ENCODE measurements around the gene GRM3.
"Not testable (repeated sequence)": the region's sequence is repeated elsewhere in the genome, so short reads cannot be mapped to it uniquely, and the experiment has no call there.

Gene GRM3

DNA sequence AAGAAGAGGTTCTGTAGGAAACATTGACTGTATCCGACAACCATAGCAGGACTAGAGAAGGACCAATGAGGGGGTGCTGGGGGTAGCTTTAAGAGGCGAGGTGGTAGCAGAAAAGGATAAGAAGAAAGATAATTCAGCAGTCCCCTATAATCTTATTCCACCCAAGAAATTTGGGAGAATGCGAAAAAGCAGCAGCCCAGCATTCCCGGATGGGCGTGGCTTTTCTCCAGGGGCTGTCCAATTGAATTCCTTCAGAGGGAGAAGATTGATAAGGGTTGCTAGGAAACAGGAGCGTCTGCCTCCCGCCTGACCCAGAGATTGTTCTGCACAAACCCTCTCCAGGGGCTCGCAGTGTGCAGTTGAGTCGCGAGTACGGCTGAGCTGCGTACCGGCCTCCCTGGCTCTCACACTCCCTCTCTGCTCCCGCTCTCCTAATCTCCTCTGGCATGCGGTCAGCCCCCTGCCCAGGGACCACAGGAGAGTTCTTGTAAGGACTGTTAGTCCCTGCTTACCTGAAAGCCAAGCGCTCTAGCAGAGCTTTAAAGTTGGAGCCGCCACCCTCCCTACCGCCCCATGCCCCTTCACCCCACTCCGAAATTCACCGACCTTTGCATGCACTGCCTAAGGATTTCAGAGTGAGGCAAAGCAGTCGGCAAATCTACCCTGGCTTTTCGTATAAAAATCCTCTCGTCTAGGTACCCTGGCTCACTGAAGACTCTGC is at the start of gene GRM3:
GRM3 (plus strand) TSS at position 349 of the 721 bp plus-strand sequence. CDS start 121,237 bp downstream, outside the sequence.
- Mint-ChIP-seq H3K4me1 (peaks cover 0 to 2% of the 10 kb centered on the region in 2 donors), H3K27ac (no peak within 1 kb of the TSS), H3K36me3 (no peaks in the 10 kb centered on the region), H3K27me3 (peaks cover 24 to 32% of the 10 kb centered on the region in 2 donors), H3K4me3 (no peak within 1 kb of the TSS), H3K9me3 (no peaks in the 10 kb centered on the region)
- no peak for ATAC-seq (replicated peaks)
- no peak for DNase-seq

DNA sequence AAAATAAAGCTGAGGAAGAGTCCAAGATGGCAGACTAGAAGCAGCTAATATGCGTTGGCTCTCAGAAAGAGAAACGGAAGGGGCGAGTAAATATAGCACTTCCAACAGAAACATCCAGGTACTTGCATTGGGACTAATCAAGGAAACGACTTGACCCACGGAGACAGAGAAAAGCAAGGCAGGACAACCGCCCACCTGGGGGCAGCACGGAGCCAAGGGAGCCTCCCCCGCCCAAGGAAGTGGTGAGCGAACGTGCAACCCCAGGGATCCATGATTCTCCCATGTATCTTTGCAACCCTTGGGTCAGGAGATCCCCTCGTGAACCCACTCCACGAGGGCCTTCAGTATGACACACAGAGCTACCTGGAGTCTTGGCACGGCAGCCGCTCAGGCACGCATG is 45.4 kb upstream of the GRM3 start:
- H3K27ac Mint-ChIP-seq, result no peak overlapping the region

DNA sequence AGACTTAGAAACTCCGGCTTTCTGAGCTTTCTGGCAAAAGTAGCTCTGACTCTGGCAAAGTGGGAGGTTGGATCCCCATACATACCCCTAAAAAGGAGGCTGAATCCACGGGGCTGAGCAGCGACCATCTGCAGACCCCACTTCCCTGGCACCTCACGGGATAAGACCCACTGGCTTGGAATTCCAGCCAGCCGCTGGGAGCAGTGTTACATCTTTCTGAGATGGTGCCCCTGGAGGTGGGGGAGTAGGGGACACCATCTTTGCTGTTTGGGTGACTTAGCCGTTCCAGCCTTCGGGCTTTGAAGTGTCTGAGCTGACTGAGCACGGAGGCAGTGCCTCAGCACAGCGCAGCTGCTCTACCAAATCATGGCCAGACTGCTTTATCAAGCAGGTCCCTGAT is 45.0 kb upstream of the GRM3 start:
- H3K9me3 Mint-ChIP-seq, result peaks cover 2 to 3% of the 10 kb centered on the region in 2 donors
- no peaks in the 10 kb centered on the region for H3K4me1 Mint-ChIP-seq
- no peak for ATAC-seq (replicated peaks)
- no peaks in the 10 kb centered on the region for H3K36me3 Mint-ChIP-seq
- no peak overlapping the region for H3K4me3 Mint-ChIP-seq
- no peak overlapping the region for H3K27ac Mint-ChIP-seq
- no peak for DNase-seq
- no peaks in the 10 kb centered on the region for H3K27me3 Mint-ChIP-seq

More for the DNA sequence above, 45.4 kb upstream of the GRM3 start:
- Mint-ChIP-seq H3K4me3 (no peak overlapping the region), H3K27me3 (no peaks in the 10 kb centered on the region), H3K4me1 (no peaks in the 10 kb centered on the region), H3K9me3 (peaks cover 2 to 3% of the 10 kb centered on the region in 2 donors), H3K36me3 (no peaks in the 10 kb centered on the region)
- DNase-seq (no peak), ATAC-seq (replicated peaks) (no peak)

- Mint-ChIP-seq H3K36me3 (no peaks in the 10 kb centered on the region), H3K9me3 (peaks cover 5 to 7% of the 10 kb centered on the region in 2 donors), H3K27ac (no peak overlapping the region), H3K4me3 (no peak overlapping the region), H3K27me3 (no peaks in the 10 kb centered on the region), H3K4me1 (no peaks in the 10 kb centered on the region)
- no peak for ATAC-seq (replicated peaks)
- DNase-seq, result no peak
These were observed 43.0 kb upstream of the GRM3 start for GRCh38 chr7:86600506-86601290.

DNA sequence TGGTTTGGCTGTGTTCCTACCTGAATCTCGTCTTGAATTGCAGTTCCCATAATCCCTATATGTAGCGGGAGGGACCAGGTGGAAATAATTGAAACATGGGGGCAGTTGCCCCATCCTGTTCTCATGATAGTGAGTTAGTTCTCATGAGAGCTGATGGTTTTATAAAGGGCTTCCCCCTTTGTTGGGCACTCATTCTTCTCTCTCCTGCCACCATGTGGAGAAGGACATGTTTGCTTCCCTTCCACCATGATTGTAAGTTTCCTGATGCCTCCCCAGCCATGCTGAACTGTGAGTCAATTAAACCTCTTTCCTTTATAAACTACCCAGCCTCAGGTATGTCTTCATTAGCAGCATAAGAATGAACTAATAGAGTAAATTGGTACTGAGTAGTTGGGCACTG is 28.0 kb upstream of the GRM3 start:
- H3K9me3 Mint-ChIP-seq, result peaks cover 9 to 26% of the 10 kb centered on the region in 2 donors

DNA sequence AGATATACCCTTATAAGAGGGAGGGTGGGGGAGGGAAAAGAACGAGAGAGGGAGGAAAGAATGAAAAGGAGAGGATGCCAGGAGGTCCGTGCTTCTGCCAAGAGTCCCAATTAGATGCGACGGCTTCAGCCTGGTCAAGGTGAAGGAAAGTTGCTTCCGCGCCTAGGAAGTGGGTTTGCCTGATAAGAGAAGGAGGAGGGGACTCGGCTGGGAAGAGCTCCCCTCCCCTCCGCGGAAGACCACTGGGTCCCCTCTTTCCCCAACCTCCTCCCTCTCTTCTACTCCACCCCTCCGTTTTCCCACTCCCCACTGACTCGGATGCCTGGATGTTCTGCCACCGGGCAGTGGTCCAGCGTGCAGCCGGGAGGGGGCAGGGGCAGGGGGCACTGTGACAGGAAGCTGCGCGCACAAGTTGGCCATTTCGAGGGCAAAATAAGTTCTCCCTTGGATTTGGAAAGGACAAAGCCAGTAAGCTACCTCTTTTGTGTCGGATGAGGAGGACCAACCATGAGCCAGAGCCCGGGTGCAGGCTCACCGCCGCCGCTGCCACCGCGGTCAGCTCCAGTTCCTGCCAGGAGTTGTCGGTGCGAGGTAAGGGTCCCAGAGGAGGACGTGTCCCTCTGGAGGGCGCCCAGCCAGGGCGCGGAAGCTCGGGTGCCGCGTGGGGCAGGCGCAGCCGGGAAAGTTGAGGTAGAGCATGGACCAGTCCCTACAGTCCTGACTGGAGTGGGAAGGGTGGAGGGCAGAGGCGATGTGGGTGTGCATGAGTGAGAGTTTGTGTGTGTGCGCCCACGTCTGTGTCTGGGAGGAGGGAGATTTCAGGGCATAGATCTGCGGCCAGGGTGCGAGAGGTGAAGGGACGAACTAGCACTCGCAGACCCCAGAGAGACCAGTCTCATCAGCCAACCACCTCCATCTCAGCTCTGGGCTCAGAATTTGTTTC is 844 bp downstream of the GRM3 start:
- DNase-seq, result no peak
- H3K4me3 Mint-ChIP-seq, result no peak overlapping the region
- H3K4me1 Mint-ChIP-seq, result peaks cover 0 to 2% of the 10 kb centered on the region in 2 donors
- no peaks in the 10 kb centered on the region for H3K9me3 Mint-ChIP-seq
- no peaks in the 10 kb centered on the region for H3K36me3 Mint-ChIP-seq
- no peak overlapping the region for H3K27ac Mint-ChIP-seq
- no peak for ATAC-seq (replicated peaks)
- H3K27me3 Mint-ChIP-seq, result peaks cover 24 to 32% of the 10 kb centered on the region in 2 donors

More for the DNA sequence above, 28.0 kb upstream of the GRM3 start:
- H3K36me3 Mint-ChIP-seq; H3K4me1 Mint-ChIP-seq; H3K27me3 Mint-ChIP-seq; DNase-seq; ATAC-seq (replicated peaks); H3K4me3 Mint-ChIP-seq; H3K27ac Mint-ChIP-seq: not testable (repeated sequence)

DNA sequence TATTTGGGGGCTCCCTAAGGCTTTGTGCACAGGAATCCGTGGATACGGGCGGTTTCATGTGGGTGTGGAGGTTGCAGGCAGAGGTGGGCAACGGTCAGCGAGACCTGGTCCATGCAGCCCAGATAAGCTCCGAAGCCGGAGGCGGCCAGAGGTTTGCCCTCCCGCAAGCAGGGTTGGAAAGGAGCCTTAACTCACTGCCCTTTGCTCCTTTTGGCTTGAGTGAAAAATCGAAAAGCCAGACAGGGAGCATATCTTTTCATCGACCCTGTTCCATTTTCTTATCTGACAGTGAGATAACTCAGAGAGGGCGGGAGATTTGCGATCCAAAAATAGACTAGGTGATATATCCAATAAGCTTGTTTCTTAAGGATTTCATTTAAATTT is 1.5 kb downstream of the GRM3 start:
- H3K4me3 Mint-ChIP-seq, result no peak overlapping the region
- H3K36me3 Mint-ChIP-seq, result no peaks in the 10 kb centered on the region
- ATAC-seq (replicated peaks), result no peak
- H3K4me1 Mint-ChIP-seq, result peaks cover 0 to 2% of the 10 kb centered on the region in 2 donors
- no peaks in the 10 kb centered on the region for H3K9me3 Mint-ChIP-seq
- peaks cover 24 to 32% of the 10 kb centered on the region in 2 donors for H3K27me3 Mint-ChIP-seq
- no peak overlapping the region for H3K27ac Mint-ChIP-seq
- DNase-seq, result no peak

GRCh38 chr7:86645676-86646276 is 2.1 kb downstream of the GRM3 start:
- no peak for ATAC-seq (replicated peaks)
- Mint-ChIP-seq H3K4me3 (no peak overlapping the region), H3K27me3 (peaks cover 24 to 32% of the 10 kb centered on the region in 2 donors), H3K36me3 (no peaks in the 10 kb centered on the region), H3K27ac (no peak overlapping the region), H3K4me1 (peaks cover 0 to 2% of the 10 kb centered on the region in 2 donors), H3K9me3 (no peaks in the 10 kb centered on the region)
- no peak for DNase-seq

DNA sequence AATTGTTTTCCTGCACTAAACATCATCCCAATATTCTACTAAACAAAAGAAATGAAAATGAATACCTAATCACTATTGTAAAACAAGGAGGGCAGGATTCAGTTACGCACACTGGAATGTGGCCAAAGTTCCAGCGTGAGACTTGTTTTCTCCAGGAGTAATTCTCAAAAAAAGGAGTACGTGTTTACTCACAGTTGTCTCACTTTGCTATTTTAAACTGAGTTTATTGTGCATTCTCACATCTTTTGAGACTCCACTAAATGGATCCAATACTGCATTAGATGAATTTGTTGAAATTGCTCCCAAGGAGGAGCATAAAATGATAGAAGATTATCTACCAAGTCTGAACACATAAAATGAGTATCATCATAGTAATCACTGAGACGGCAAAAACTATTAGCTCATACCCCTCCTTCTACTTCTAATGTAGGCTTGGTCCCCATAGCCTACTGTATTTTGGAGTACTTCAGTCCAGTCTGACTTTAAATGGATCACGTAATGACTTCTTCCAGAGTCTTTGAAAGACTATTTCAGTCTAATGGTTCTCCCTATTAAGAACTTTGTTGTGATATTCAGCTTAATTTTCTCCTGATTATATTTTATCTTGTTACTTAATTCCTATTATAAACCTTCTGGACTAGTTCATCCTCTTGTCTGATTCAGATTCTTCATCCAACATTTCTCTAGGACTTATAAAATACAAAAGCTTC is 3.8 kb downstream of the GRM3 start:
- ATAC-seq (replicated peaks) (no peak), DNase-seq (no peak)
- Mint-ChIP-seq H3K27ac (no peak overlapping the region), H3K36me3 (no peaks in the 10 kb centered on the region), H3K4me1 (peaks cover 0 to 2% of the 10 kb centered on the region in 2 donors), H3K4me3 (no peak overlapping the region), H3K27me3 (peaks cover 19 to 28% of the 10 kb centered on the region in 2 donors), H3K9me3 (no peaks in the 10 kb centered on the region)

DNA sequence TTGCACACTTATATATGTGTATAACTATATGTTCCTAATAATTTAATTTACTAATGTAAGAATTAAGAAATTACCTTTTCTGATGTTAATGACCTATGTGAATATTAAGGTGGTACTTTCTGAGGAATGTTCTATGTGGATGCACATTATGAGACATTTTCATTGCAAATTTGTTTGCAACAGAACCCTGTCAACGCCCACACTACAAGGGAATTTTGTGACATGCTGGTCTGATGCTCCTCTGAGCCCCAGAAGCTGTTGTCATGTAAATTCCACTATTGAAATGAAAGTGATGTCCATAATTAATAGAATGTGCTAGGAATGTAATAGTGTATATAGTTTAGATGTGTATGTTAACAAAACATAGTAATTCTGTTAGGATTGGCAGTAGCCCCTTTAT is 4.5 kb downstream of the GRM3 start:
- H3K4me3 Mint-ChIP-seq, result no peak overlapping the region
- DNase-seq, result no peak
- no peak overlapping the region for H3K27ac Mint-ChIP-seq

DNA sequence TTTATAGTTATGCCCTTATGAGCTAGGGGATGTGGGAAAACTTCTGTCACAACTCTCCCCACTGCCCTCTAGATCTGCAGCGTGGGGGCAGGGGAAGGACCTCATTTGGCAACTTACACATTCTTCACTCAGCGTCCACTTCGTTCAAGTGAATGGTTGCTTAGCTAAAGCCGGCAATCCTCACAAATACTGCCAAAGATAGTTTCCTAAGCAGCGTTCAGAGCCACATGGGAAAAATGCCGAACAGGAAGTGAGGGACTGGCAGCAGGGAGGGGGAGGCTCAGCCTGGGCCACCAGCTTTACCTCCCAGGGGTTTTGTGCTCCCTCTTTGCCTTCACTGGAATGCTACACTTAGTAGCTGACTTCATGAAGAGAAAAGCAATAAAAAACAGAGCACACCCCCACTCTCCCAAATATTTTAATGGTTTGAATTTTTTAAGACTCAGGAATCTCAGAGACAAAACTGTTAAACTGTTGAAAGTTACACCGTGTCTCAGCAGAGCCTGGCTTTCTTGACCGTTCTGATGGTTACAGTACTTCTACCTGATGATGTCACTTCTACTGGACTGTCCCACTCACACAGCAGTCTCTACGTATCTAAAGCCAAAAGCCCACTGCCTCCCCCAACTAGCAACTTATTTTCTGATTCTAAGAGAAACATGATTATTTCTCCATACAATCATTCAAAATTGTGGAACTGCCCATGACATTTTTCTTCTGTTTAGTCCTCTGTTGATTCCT is 10.4 kb downstream of the GRM3 start:
- Mint-ChIP-seq H3K9me3 (no peaks in the 10 kb centered on the region), H3K4me1 (no peaks in the 10 kb centered on the region), H3K4me3 (no peak overlapping the region), H3K27ac (no peak overlapping the region), H3K27me3 (no peaks in the 10 kb centered on the region), H3K36me3 (no peaks in the 10 kb centered on the region)
- no peak for DNase-seq
- ATAC-seq (replicated peaks), result no peak

More for the DNA sequence above, 4.5 kb downstream of the GRM3 start:
- ATAC-seq (replicated peaks), result no peak
- no peaks in the 10 kb centered on the region for H3K9me3 Mint-ChIP-seq
- H3K27me3 Mint-ChIP-seq, result peaks cover 18 to 26% of the 10 kb centered on the region in 2 donors
- H3K4me1 Mint-ChIP-seq, result peaks cover 0 to 2% of the 10 kb centered on the region in 2 donors
- H3K36me3 Mint-ChIP-seq, result no peaks in the 10 kb centered on the region

- DNase-seq (no peak), ATAC-seq (replicated peaks) (no peak)
- no peaks in the 10 kb centered on the region for H3K9me3 Mint-ChIP-seq
- H3K4me3 Mint-ChIP-seq, result no peak overlapping the region
- no peaks in the 10 kb centered on the region for H3K36me3 Mint-ChIP-seq
- no peaks in the 10 kb centered on the region for H3K27me3 Mint-ChIP-seq
- no peaks in the 10 kb centered on the region for H3K4me1 Mint-ChIP-seq
- H3K27ac Mint-ChIP-seq, result no peak overlapping the region
These were observed 14.2 kb downstream of the GRM3 start for GRCh38 chr7:86657948-86658347.

GRCh38 chr7:86660950-86661462 is 17.3 kb downstream of the GRM3 start:
- Mint-ChIP-seq H3K9me3 (peaks cover 0 to 2% of the 10 kb centered on the region in 2 donors), H3K27ac (no peak overlapping the region), H3K4me3 (no peak overlapping the region), H3K4me1 (no peaks in the 10 kb centered on the region), H3K36me3 (no peaks in the 10 kb centered on the region), H3K27me3 (no peaks in the 10 kb centered on the region)
- ATAC-seq (replicated peaks) (no peak), DNase-seq (no peak)
